Measurements from ENCODE around the gene KPNA6.

Gene KPNA6

GRCh38 chr1:32194984-32195383 is 87.1 kb downstream of the KPNA6 start:
- DNase-seq, result no peak

GRCh38 chr1:32195531-32195930 is 87.7 kb downstream of the KPNA6 start:
- DNase-seq, result no peak

- no peak for DNase-seq
Observed at GRCh38 chr1:32195972-32196823, 88.3 kb downstream of the KPNA6 start.

- no peak for DNase-seq
Observed at GRCh38 chr1:32197074-32197473, 89.2 kb downstream of the KPNA6 start.

- no peak for DNase-seq
Observed at GRCh38 chr1:32197837-32198236, 90.0 kb downstream of the KPNA6 start.

- no peak for DNase-seq
Observed at GRCh38 chr1:32198237-32199042, 90.6 kb downstream of the KPNA6 start.

- DNase-seq, result no peak
Observed at GRCh38 chr1:32199043-32199716, 91.3 kb downstream of the KPNA6 start.

GRCh38 chr1:32199717-32200072 is 91.8 kb downstream of the KPNA6 start:
- DNase-seq, result no peak

GRCh38 chr1:32200226-32201010 is 92.6 kb downstream of the KPNA6 start, which contains the start of gene CCDC28B:
TSS of gene CCDC28B (plus strand) at chr1:32200595. CDS start at chr1:32201936, 1,341 bp downstream.
- DNase-seq, result peak; percentile 40

- DNase-seq, result peak; percentile 40
Observed at GRCh38 chr1:32201011-32201855, 93.4 kb downstream of the KPNA6 start.

- DNase-seq, result no peak
Observed at GRCh38 chr1:32204943-32205361, 97.1 kb downstream of the KPNA6 start.

GRCh38 chr1:32205401-32206370 is 97.8 kb downstream of the KPNA6 start, which contains the start of gene IQCC:
TSS of gene IQCC (plus strand) at chr1:32205671. CDS start at chr1:32205682, 11 bp downstream.
- peak; percentile 86 for DNase-seq

- no peak for DNase-seq
Observed at GRCh38 chr1:32208469-32208868, 100.6 kb downstream of the KPNA6 start.

- no peak for DNase-seq
Observed at GRCh38 chr1:32208891-32209328, 101.1 kb downstream of the KPNA6 start, which contains the start of gene DCDC2B. TSS of gene DCDC2B (plus strand) at chr1:32209089. CDS start at chr1:32209094, 5 bp downstream.

GRCh38 chr1:32215629-32216480 is 108.0 kb downstream of the KPNA6 start:
- DNase-seq, result peak; percentile 76

- DNase-seq, result no peak
Observed at GRCh38 chr1:32216566-32216965, 108.7 kb downstream of the KPNA6 start.

- no peak for DNase-seq
Observed at GRCh38 chr1:32219022-32219421, 111.2 kb downstream of the KPNA6 start.

- DNase-seq, result no peak
Observed at GRCh38 chr1:32220746-32221580, 113.1 kb downstream of the KPNA6 start.
